Osteoblast (primary cell): ENCODE data around the gene P2RX4. TPM values are rescaled to one million over a fixed set of nuclear protein-coding genes. Genes with fewer than 3 reads are reported as not detected.

Experiments used
- DNase-seq: peaks from one replicate; pipeline ENCODE4 v3.0.0; 2011; ENCODE audit warnings: low spot score, mixed read lengths; ENCODE audit not compliant: insufficient read length; ENCODE audit errors: missing footprints
- H2AFZ ChIP-seq: 2 replicates; pipeline ENCODE4 v1.6.0; 2011; ENCODE audit warnings: mild to moderate bottlenecking, low read length
- H3K27ac ChIP-seq: 2 replicates; pipeline ENCODE4 v1.5.1; 2011; ENCODE audit warnings: mild to moderate bottlenecking, low read depth, low read length, moderate library complexity
- H3K27me3 ChIP-seq: 2 replicates; pipeline ENCODE4 v1.6.0; 2012; ENCODE audit warnings: mild to moderate bottlenecking, control low read depth, inconsistent platforms, low read length, moderate library complexity; ENCODE audit not compliant: insufficient read depth
- H3K36me3 ChIP-seq: 2 replicates; pipeline ENCODE4 v1.5.1; 2011; ENCODE audit warnings: mild to moderate bottlenecking, low read length, control low read depth, moderate library complexity; ENCODE audit not compliant: insufficient read depth
- H3K4me1 ChIP-seq: 2 replicates; pipeline ENCODE4 v1.5.1; 2011; ENCODE audit warnings: mild to moderate bottlenecking, low read length, control low read depth, moderate library complexity; ENCODE audit not compliant: insufficient read depth
- H3K4me2 ChIP-seq: 2 replicates; pipeline ENCODE4 v1.6.0; 2011; ENCODE audit warnings: mild to moderate bottlenecking, low read length; ENCODE audit not compliant: insufficient read depth
- H3K4me3 ChIP-seq: fragments of 200-600 bp; sonication (generic); 3 replicates; pipeline ENCODE4 v1.5.1; 2012; ENCODE audit warnings: mild to moderate bottlenecking, low read length, inconsistent platforms; ENCODE audit not compliant: insufficient read depth
- H3K79me2 ChIP-seq: 2 replicates; pipeline ENCODE4 v1.6.0; 2012; ENCODE audit warnings: mild to moderate bottlenecking, low read length, control low read depth, inconsistent platforms; ENCODE audit not compliant: insufficient read depth
- H3K9me3 ChIP-seq: 2 replicates; pipeline ENCODE4 v1.5.1; 2011; ENCODE audit warnings: low read depth, low read length, control low read depth
- H4K20me1 ChIP-seq: 2 replicates; pipeline ENCODE4 v1.6.0; 2012; ENCODE audit warnings: mild to moderate bottlenecking, low read length, control low read depth; ENCODE audit not compliant: insufficient read depth
- CTCF ChIP-seq: IDR thresholded peaks from 2 replicates; pipeline ENCODE4 v1.5.1; 2011; ENCODE audit warnings: mild to moderate bottlenecking, low read depth, low read length, moderate library complexity; ENCODE audit errors: extremely low read depth
- total RNA-seq: library from RNA; depleted of rRNA; stranded (reverse); fragments of >200 nt; gene quantifications from 2 replicates; pipeline ENCODE4 v1.2.3, GENCODE V29; 2012

Gene P2RX4
- total RNA-seq, 1 donor: 23.5 TPM

DNA sequence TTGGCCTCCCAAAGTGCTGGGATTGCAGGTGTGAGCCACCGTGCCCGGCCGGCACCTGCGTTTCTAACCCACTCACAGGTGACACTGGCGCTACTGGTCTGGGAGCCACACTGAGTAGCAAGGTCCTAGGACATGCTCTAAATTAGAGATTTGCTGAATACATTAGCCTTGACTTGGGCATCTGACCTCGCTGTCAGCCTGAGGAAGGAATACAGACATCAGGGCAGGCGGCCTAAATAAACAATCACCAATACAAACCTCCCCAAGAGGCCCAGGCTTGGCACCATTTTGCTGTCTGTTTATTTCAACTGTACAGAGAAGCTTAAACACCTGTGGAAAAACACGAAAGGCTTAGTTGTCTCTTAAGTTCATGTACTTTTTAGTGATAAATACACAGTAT lies 27.5 kb downstream of the P2RX4 start:
- DNase-seq: peak; percentile 58
- H3K27ac ChIP-seq: no peak overlapping the region
- H3K9me3 ChIP-seq: no peaks in the 10 kb centered on the region
- H3K4me1 ChIP-seq: peaks cover 6% of the 10 kb centered on the region
- H3K4me3 ChIP-seq: no peak overlapping the region
- no peaks in the 10 kb centered on the region for H3K27me3 ChIP-seq
- no peak overlapping the region for H2AFZ ChIP-seq
- H3K79me2 ChIP-seq: no peaks in the 10 kb centered on the region
- no peaks in the 10 kb centered on the region for H4K20me1 ChIP-seq
- no peak overlapping the region for H3K4me2 ChIP-seq
- H3K36me3 ChIP-seq: peaks cover 17% of the 10 kb centered on the region
- TF ChIP-seq CTCF: no peak

- no peaks in the 10 kb centered on the region for H3K79me2 ChIP-seq
- H3K27ac ChIP-seq: no peak overlapping the region
- no peak overlapping the region for H3K4me3 ChIP-seq
- H2AFZ ChIP-seq: no peak overlapping the region
- no peaks in the 10 kb centered on the region for H4K20me1 ChIP-seq
- peak; percentile 59 for DNase-seq
- H3K27me3 ChIP-seq: no peaks in the 10 kb centered on the region
- TF ChIP-seq CTCF: no peak
- no peaks in the 10 kb centered on the region for H3K9me3 ChIP-seq
- no peak overlapping the region for H3K4me2 ChIP-seq
- peaks cover 6% of the 10 kb centered on the region for H3K4me1 ChIP-seq
- H3K36me3 ChIP-seq: peaks cover 17% of the 10 kb centered on the region
Observed at GRCh38 chr12:121238086-121238485, 28.2 kb downstream of the P2RX4 start.

GRCh38 chr12:121238604-121239350 lies 28.8 kb downstream of the P2RX4 start:
- peak; percentile 56 for DNase-seq
- Histone ChIP-seq H3K27me3 (no peaks in the 10 kb centered on the region), H3K36me3 (peaks cover 17% of the 10 kb centered on the region), H3K27ac (no peak overlapping the region), H2AFZ (no peak overlapping the region), H4K20me1 (no peaks in the 10 kb centered on the region), H3K4me2 (no peak overlapping the region), H3K79me2 (no peaks in the 10 kb centered on the region), H3K4me3 (no peak overlapping the region), H3K4me1 (peaks cover 6% of the 10 kb centered on the region), H3K9me3 (no peaks in the 10 kb centered on the region)
- TF ChIP-seq CTCF: no peak

DNA sequence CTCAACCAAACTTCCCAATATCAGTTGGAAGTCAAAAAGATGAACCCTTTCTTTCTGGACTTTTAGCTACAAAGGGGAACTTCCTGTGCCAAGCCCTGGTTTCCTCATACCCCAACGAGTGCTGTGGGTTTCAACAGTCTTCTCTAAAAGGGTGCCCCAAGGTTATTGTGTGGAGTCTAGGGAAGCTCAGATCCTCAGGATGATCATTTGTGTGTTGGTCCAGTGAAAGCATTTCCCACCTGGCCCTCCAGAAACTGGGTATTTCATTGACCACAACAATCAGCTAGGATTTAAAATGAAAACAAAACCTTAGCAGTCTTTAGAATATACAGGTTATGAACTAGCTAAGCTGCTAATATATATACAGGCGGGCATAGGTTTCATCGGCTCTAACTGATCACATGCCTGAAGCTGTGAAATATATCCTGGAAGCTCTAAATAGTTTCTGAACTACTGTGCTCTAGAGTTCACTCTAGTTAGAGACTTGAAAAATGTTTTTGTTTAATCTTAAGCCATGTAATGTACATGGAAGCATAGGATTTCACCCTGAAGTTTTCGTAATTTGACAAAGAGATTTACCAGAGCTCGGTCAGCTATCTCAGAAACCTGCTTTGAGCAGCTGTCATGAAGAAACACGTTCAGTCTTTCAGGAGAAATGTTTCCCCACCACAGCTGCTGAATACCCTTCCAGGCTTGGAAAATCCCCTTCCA lies 29.6 kb downstream of the P2RX4 start:
- H3K27ac ChIP-seq: no peak overlapping the region
- H4K20me1 ChIP-seq: no peaks in the 10 kb centered on the region
- no peak overlapping the region for H3K4me2 ChIP-seq
- no peak overlapping the region for H2AFZ ChIP-seq
- no peaks in the 10 kb centered on the region for H3K27me3 ChIP-seq
- no peak for TF ChIP-seq CTCF
- no peak overlapping the region for H3K4me3 ChIP-seq
- DNase-seq: no peak
- no peaks in the 10 kb centered on the region for H3K79me2 ChIP-seq
- peaks cover 17% of the 10 kb centered on the region for H3K36me3 ChIP-seq
- no peaks in the 10 kb centered on the region for H3K9me3 ChIP-seq
- peaks cover 6% of the 10 kb centered on the region for H3K4me1 ChIP-seq
